OCI-LY1 (cell line): ENCODE results near the gene CRACDL.

ENCODE experiments used
- CTCF ChIP-seq: fragments of 200-600 bp; sonication (generic), shearing (Covaris generic); IDR thresholded peaks from 2 replicates; pipeline ENCODE4 v1.5.1; 2017; ENCODE audit warnings: mild to moderate bottlenecking, antibody characterized with exemption, low read length, moderate library complexity, mixed read lengths
- EZH2 ChIP-seq: fragments of 200-600 bp; sonication (generic), shearing (Covaris generic); IDR thresholded peaks from 2 replicates; pipeline ENCODE4 v1.8.0; 2017; ENCODE audit warnings: borderline replicate concordance, mixed run types, mild to moderate bottlenecking, antibody characterized with exemption, low read length, moderate library complexity, mixed read lengths

- no peak for TF ChIP-seq CTCF
- TF ChIP-seq EZH2 = no peak
Measured at GRCh38 chr2:98822301-98823164, 113.5 kb downstream of the CRACDL start.
